Astrocyte (in vitro differentiated cells and primary cell): ENCODE measurements around the gene TBXAS1. TPM values are rescaled to one million over a fixed set of nuclear protein-coding genes. Genes with fewer than 3 reads are reported as not detected.

Experiments
- DNase-seq: peaks from one replicate; pipeline ENCODE4 v3.0.0-alpha.2; 2010; ENCODE audit warnings: low read depth
- FAIRE-seq: peaks from 2 replicates; lab custom pipeline; 2011; peaks lifted over from hg19 to GRCh38; lab: Jason Lieb, UNC
- H2AFZ ChIP-seq: 2 replicates; pipeline ENCODE4 v1.6.0; 2012; ENCODE audit warnings: low read depth, low read length, inconsistent platforms
- H3K27ac ChIP-seq: 2 replicates; pipeline ENCODE4 v1.5.1; 2011; ENCODE audit warnings: low read depth, low read length, inconsistent platforms
- H3K27me3 ChIP-seq: 2 replicates; pipeline ENCODE4 v1.6.0; 2011; ENCODE audit warnings: low read length, inconsistent platforms; ENCODE audit not compliant: insufficient read depth
- H3K36me3 ChIP-seq: 2 replicates; pipeline ENCODE4 v1.5.1; 2011; ENCODE audit warnings: low read length, inconsistent platforms; ENCODE audit not compliant: insufficient read depth
- H3K4me1 ChIP-seq: 2 replicates; pipeline ENCODE4 v1.5.1; 2011; ENCODE audit warnings: low read length, inconsistent platforms; ENCODE audit not compliant: insufficient read depth
- H3K4me2 ChIP-seq: 2 replicates; pipeline ENCODE4 v1.6.0; 2012; ENCODE audit warnings: low read length, inconsistent platforms
- H3K4me3 ChIP-seq: 2 replicates; pipeline ENCODE4 v1.5.1; 2011; ENCODE audit warnings: low read depth, mild to moderate bottlenecking, low read length, inconsistent platforms; ENCODE audit not compliant: insufficient read depth
- H3K79me2 ChIP-seq: 2 replicates; pipeline ENCODE4 v1.6.0; 2012; ENCODE audit warnings: mild to moderate bottlenecking, low read length, inconsistent platforms; ENCODE audit not compliant: insufficient read depth
- H3K9ac ChIP-seq: 2 replicates; pipeline ENCODE4 v1.6.0; 2012; ENCODE audit warnings: mild to moderate bottlenecking, low read length, inconsistent platforms
- H3K9me3 ChIP-seq: 2 replicates; pipeline ENCODE4 v1.5.1; 2012; ENCODE audit warnings: low read depth, mild to moderate bottlenecking, low read length, inconsistent platforms; ENCODE audit not compliant: insufficient read depth
- H4K20me1 ChIP-seq: 2 replicates; pipeline ENCODE4 v1.6.0; 2012; ENCODE audit warnings: low read length, inconsistent platforms; ENCODE audit not compliant: insufficient read depth
- H3K27ac Mint-ChIP-seq: one replicate; pipeline ENCODE4 v1.8.0; 2021; ENCODE audit warnings: mild to moderate bottlenecking, mixed read lengths; ENCODE audit not compliant: unreplicated experiment
- H3K27me3 Mint-ChIP-seq: one replicate; pipeline ENCODE4 v1.8.0; 2021; ENCODE audit warnings: low read depth, mixed read lengths; ENCODE audit not compliant: unreplicated experiment
- H3K36me3 Mint-ChIP-seq: one replicate; pipeline ENCODE4 v1.8.0; 2021; ENCODE audit warnings: low read depth, mixed read lengths; ENCODE audit not compliant: unreplicated experiment
- H3K4me1 Mint-ChIP-seq: one replicate; pipeline ENCODE4 v1.8.0; 2021; ENCODE audit warnings: low read depth, mixed read lengths; ENCODE audit not compliant: unreplicated experiment
- H3K4me3 Mint-ChIP-seq: one replicate; pipeline ENCODE4 v1.8.0; 2021; ENCODE audit warnings: mild to moderate bottlenecking, moderate library complexity, mixed read lengths; ENCODE audit not compliant: unreplicated experiment
- H3K9me3 Mint-ChIP-seq: one replicate; pipeline ENCODE4 v1.8.0; 2021; ENCODE audit warnings: mild to moderate bottlenecking, mixed read lengths; ENCODE audit not compliant: unreplicated experiment
- CTCF ChIP-seq: IDR thresholded peaks from 2 replicates; pipeline ENCODE4 v1.5.1; 2011; ENCODE audit warnings: low read depth, mild to moderate bottlenecking, inconsistent platforms, low read length, moderate library complexity; ENCODE audit not compliant: insufficient read depth
- EZH2 ChIP-seq: IDR thresholded peaks from 2 replicates; pipeline ENCODE4 v1.6.1; 2012; ENCODE audit warnings: mild to moderate bottlenecking, low read length, inconsistent platforms; ENCODE audit not compliant: insufficient read depth
- total RNA-seq: library from RNA; stranded (reverse); gene quantifications from 2 replicates; pipeline ENCODE4 v1.2.1, GENCODE V29; 2021

The TBXAS1 gene
- total RNA-seq, 1 donor from 2014 or later, result 1.1 TPM

DNA sequence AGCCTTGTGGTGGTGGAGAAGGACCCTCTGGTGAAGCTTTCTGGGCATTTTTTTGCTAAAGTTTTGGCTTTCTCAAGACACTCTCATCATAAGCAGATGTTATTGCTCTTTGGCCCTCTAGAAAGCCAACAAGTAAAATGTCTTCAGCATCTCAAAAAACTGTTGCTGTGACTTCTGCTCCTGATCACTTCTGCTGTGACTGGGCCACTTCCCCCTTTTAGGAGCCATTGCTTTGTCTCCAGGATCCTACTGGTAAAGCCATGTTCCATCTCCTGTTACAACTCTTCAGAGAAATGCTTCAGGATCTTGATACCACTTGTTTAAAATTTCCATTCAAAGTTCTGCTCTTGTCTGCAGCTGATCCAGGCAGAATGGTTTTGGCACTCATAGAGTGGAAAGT is 222.8 kb downstream of the TBXAS1 start:
- Histone ChIP-seq H3K79me2 (no peaks in the 10 kb centered on the region), H3K9ac (no peak overlapping the region), H3K4me1 (no peaks in the 10 kb centered on the region), H3K4me3 (no peak overlapping the region), H2AFZ (no peak overlapping the region), H3K4me2 (no peak overlapping the region), H3K36me3 (no peaks in the 10 kb centered on the region), H4K20me1 (no peaks in the 10 kb centered on the region), H3K9me3 (no peaks in the 10 kb centered on the region), H3K27me3 (no peaks in the 10 kb centered on the region), H3K27ac (no peak overlapping the region)
- DNase-seq (no peak), FAIRE-seq (no peak)
- Mint-ChIP-seq H3K9me3 (no peaks in the 10 kb centered on the region), H3K36me3 (peaks cover 47% of the 10 kb centered on the region), H3K4me1 (peaks cover 5% of the 10 kb centered on the region), H3K27me3 (no peaks in the 10 kb centered on the region), H3K27ac (no peak overlapping the region), H3K4me3 (no peak overlapping the region)
- TF ChIP-seq EZH2 (no peak), CTCF (no peak)

GRCh38 chr7:140053812-140054539 is 224.9 kb downstream of the TBXAS1 start:
- H3K4me3 ChIP-seq, result no peak overlapping the region
- H3K36me3 ChIP-seq, result no peaks in the 10 kb centered on the region
- H3K9me3 Mint-ChIP-seq, result no peaks in the 10 kb centered on the region
- H3K4me1 Mint-ChIP-seq, result peaks cover 16% of the 10 kb centered on the region
- no peaks in the 10 kb centered on the region for H3K27me3 ChIP-seq
- no peaks in the 10 kb centered on the region for H3K9me3 ChIP-seq
- H3K4me3 Mint-ChIP-seq, result no peak overlapping the region
- H4K20me1 ChIP-seq, result peaks cover 2% of the 10 kb centered on the region
- H3K9ac ChIP-seq, result no peak overlapping the region
- no peak overlapping the region for H2AFZ ChIP-seq
- FAIRE-seq, result no peak
- no peaks in the 10 kb centered on the region for H3K27me3 Mint-ChIP-seq
- TF ChIP-seq EZH2, result no peak
- TF ChIP-seq CTCF, result no peak
- no peak overlapping the region for H3K4me2 ChIP-seq
- no peak for DNase-seq
- peaks cover 1% of the 10 kb centered on the region for H3K4me1 ChIP-seq
- no peaks in the 10 kb centered on the region for H3K79me2 ChIP-seq
- H3K36me3 Mint-ChIP-seq, result peaks cover 53% of the 10 kb centered on the region
- H3K27ac Mint-ChIP-seq, result no peak overlapping the region
- no peak overlapping the region for H3K27ac ChIP-seq

DNA sequence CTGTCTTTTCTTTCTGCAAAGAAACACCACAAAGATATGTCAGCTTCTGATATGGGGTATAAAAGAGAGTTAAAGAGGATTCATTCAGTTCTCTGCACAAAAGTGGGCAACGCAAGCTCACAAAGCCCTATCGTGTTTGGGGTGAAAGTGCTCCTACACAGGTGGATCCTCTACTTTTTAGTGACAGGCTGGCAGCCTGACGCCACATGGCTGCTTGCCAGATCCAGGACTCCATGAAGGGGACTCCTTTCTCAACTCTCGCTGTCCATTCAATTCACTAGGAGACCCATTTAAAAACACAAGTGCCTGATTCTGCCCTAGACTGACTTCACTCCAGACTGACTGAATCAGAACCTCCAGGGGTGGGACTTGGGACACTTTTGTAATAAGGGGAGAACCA is 225.7 kb downstream of the TBXAS1 start:
- FAIRE-seq (no peak), DNase-seq (no peak)
- Histone ChIP-seq H3K4me1 (peaks cover 9% of the 10 kb centered on the region), H2AFZ (no peak overlapping the region), H3K27ac (no peak overlapping the region), H3K4me3 (no peak overlapping the region), H4K20me1 (peaks cover 5% of the 10 kb centered on the region), H3K36me3 (no peaks in the 10 kb centered on the region), H3K9me3 (no peaks in the 10 kb centered on the region), H3K4me2 (no peak overlapping the region), H3K27me3 (no peaks in the 10 kb centered on the region), H3K9ac (no peak overlapping the region), H3K79me2 (no peaks in the 10 kb centered on the region)
- Mint-ChIP-seq H3K4me3 (no peak overlapping the region), H3K36me3 (peaks cover 54% of the 10 kb centered on the region), H3K4me1 (peaks cover 24% of the 10 kb centered on the region), H3K9me3 (no peaks in the 10 kb centered on the region), H3K27ac (no peak overlapping the region), H3K27me3 (no peaks in the 10 kb centered on the region)
- no peak for TF ChIP-seq CTCF
